Central memory CD8-positive, alpha-beta T cell (primary cell): ENCODE results near the gene MGAM2.

Experiments
- ATAC-seq: fragments of 150-1000 bp; cut with Tn5 transposase; replicated peaks from 2 replicates; pipeline ENCODE4 v1.10.0; 2022; ENCODE audit warnings: mild to moderate bottlenecking, moderate FRiP score, moderate number of reproducible peaks; ENCODE audit not compliant: poor library complexity, severe bottlenecking; ENCODE audit errors: extremely low read depth
- DNase-seq, 2 donors: peaks; one replicate each; pipeline ENCODE4 v3.0.0; 2021; ENCODE audit warnings: low spot score in 2 of 2
- H3K27ac Mint-ChIP-seq: one replicate; pipeline ENCODE4 v1.8.0; 2022; ENCODE audit warnings: low read depth, mild to moderate bottlenecking, moderate library complexity, mixed read lengths
- H3K27me3 Mint-ChIP-seq: one replicate; pipeline ENCODE4 v1.8.0; 2022; ENCODE audit warnings: mixed read lengths
- H3K36me3 Mint-ChIP-seq: one replicate; pipeline ENCODE4 v1.8.0; 2022; ENCODE audit warnings: mild to moderate bottlenecking, moderate library complexity, mixed read lengths; ENCODE audit not compliant: insufficient read depth
- H3K4me1 Mint-ChIP-seq: one replicate; pipeline ENCODE4 v1.8.0; 2022; ENCODE audit warnings: mixed read lengths
- H3K4me3 Mint-ChIP-seq: one replicate; pipeline ENCODE4 v1.8.0; 2022; ENCODE audit warnings: mild to moderate bottlenecking, moderate library complexity, mixed read lengths
- H3K9me3 Mint-ChIP-seq: one replicate; pipeline ENCODE4 v1.8.0; 2022; ENCODE audit warnings: mixed read lengths

The MGAM2 gene

DNA sequence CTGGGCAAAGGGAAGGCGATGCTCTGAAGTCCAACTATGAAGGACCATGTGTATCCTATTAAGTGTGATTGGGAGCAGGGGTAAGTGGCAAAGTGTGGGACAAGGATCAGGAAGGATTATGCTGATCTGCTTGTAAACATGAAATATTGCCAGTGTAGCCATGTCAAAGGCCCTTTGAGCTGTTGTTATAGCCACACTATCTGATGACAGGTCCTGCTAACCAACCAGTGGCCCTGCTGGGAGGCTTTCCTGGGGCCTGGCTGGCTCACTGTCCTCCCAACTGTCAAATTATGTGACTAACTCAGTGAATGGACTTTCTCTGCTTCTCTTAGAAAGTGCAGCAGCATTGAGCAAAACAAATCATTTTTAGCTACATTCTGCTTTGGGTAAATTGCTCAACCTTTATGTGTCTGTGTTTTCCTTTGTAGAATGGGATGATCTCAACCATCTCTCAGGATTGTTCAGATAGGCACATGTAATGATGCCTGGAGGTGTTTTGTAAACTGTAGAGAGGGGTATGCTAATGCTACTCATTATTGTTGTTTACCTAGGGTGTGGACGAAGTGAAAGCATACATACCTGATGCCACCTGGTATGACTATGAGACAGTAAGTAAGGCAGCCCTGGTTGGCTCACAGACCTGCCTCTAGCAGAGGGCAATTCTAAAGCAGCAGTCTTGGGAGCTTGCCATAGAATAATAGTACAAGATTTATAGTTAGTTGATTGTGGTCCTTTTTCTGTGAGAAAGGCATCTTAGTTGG, 47.4 kb downstream of the MGAM2 start:
- no peaks in the 10 kb centered on the region for H3K9me3 Mint-ChIP-seq
- H3K4me3 Mint-ChIP-seq = no peak overlapping the region
- H3K27ac Mint-ChIP-seq = no peak overlapping the region
- DNase-seq (no peak), ATAC-seq (no peak)
- H3K4me1 Mint-ChIP-seq = no peaks in the 10 kb centered on the region
- H3K27me3 Mint-ChIP-seq = peaks cover 8% of the 10 kb centered on the region
- peaks cover 5% of the 10 kb centered on the region for H3K36me3 Mint-ChIP-seq

DNA sequence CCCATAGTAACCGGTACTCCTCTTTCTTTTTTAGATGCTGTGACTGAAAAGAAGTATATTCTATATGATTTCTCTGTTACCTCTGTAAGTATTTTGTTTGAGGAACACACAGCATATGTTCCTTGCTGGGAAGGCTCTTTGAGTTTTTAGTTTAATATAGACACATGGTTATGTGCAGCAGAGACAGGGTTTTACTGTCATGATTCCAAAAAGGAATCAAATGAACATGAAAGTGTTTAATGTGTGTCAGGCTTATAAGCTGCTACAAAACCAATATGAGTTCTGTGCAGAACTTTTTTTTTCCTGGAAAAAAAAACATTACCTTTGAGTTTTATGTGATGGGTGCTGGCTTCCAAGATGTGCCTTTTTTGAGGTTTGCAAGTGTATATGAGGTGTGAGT, 50.4 kb downstream of the MGAM2 start:
- no peaks in the 10 kb centered on the region for H3K9me3 Mint-ChIP-seq
- DNase-seq (no peak), ATAC-seq (no peak)
- H3K36me3 Mint-ChIP-seq = peaks cover 3% of the 10 kb centered on the region
- H3K4me1 Mint-ChIP-seq = no peaks in the 10 kb centered on the region
- no peak overlapping the region for H3K27ac Mint-ChIP-seq
- H3K27me3 Mint-ChIP-seq = peaks cover 8% of the 10 kb centered on the region
- H3K4me3 Mint-ChIP-seq = no peak overlapping the region

DNA sequence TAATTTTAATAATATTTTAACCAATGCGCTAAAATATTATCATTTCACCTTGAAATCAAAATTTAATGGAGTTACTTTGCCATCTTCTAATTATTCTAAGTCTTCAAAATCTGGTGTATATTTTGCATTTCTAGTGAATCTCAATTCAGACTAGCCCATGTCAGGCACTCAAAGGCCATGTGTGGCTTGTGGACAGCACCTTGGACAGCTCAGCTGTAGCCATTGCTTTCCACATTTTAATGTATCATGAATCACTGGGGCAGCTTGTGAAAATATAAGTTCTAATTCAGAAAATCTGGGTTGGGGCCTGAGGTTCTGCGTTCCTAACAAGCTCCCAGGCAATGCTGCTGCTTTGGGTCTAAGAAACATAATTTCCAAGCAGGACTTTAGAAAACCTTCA, 57.2 kb downstream of the MGAM2 start:
- no peaks in the 10 kb centered on the region for H3K36me3 Mint-ChIP-seq
- DNase-seq = no peak
- no peaks in the 10 kb centered on the region for H3K27me3 Mint-ChIP-seq

DNA sequence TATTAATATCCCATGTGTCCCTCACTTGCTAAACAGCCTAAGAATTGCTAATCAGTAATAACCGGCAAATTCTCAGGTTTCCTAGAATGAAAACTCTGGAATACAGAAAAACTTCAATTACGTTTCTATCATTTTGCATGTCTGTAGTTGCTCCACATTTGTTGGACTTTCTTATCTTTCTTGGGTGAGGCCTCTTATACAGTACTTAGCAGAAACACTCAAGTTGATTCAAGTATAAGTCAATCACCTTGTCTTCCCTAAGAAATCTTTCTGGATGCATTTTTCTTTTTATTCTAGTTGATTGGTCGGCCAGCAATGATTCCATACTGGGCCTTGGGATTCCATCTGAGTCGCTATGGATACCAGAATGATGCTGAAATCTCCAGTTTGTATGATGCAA, 61.4 kb downstream of the MGAM2 start:
- Mint-ChIP-seq H3K9me3 (no peaks in the 10 kb centered on the region), H3K4me3 (no peak overlapping the region), H3K27me3 (no peaks in the 10 kb centered on the region), H3K36me3 (no peaks in the 10 kb centered on the region), H3K27ac (no peak overlapping the region), H3K4me1 (no peaks in the 10 kb centered on the region)
- DNase-seq = no peak
- no peak for ATAC-seq

More for the DNA sequence above, 57.2 kb downstream of the MGAM2 start:
- Mint-ChIP-seq H3K9me3 (no peaks in the 10 kb centered on the region), H3K4me3 (no peak overlapping the region), H3K27ac (no peak overlapping the region), H3K4me1 (no peaks in the 10 kb centered on the region)
- no peak for ATAC-seq

DNA sequence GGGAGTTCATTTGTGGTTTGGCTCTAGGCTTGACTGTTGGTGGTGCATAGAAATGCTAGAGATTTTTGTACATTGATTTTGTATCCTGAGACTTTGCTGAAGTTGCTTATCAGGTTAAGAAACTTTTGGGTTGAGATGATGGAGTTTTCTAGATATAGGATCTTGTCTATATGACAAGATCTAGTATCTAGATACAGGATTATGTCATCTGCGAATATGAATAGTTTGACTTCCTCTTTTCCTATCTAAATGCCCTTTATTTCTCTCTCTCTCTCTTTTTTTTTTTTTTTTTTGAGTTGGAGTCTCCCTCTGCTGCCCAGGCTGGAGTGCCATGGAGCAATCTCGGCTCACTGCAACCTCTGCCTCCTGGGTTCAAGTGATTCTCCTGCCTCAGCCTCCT, 62.9 kb downstream of the MGAM2 start:
- ATAC-seq (no peak), DNase-seq (no peak)
- no peak overlapping the region for H3K4me3 Mint-ChIP-seq
- no peaks in the 10 kb centered on the region for H3K4me1 Mint-ChIP-seq
- H3K27ac Mint-ChIP-seq = no peak overlapping the region
- no peaks in the 10 kb centered on the region for H3K27me3 Mint-ChIP-seq
- no peaks in the 10 kb centered on the region for H3K36me3 Mint-ChIP-seq
- no peaks in the 10 kb centered on the region for H3K9me3 Mint-ChIP-seq

DNA sequence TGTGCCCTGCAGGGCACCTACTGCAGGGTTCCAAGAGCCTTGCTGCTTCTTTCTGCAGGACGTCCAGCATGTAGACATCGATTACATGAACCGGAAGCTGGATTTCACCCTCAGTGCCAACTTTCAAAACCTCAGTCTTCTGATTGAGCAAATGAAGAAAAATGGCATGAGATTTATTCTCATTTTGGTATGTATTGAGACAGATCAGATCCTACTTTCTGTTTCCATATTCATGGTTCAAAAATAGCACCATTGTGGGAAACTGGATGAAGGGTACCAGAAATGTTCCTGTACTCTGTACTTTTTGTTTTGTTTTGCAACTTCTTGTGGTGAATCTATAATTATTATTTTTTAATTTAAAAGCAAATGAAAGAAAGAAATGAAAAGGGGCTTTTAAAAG, 64.1 kb downstream of the MGAM2 start:
- H3K27me3 Mint-ChIP-seq = peaks cover 11% of the 10 kb centered on the region
- no peaks in the 10 kb centered on the region for H3K36me3 Mint-ChIP-seq
- no peaks in the 10 kb centered on the region for H3K9me3 Mint-ChIP-seq
- DNase-seq = no peak
- no peak overlapping the region for H3K27ac Mint-ChIP-seq
- ATAC-seq = no peak
- H3K4me3 Mint-ChIP-seq = no peak overlapping the region
- H3K4me1 Mint-ChIP-seq = no peaks in the 10 kb centered on the region

DNA sequence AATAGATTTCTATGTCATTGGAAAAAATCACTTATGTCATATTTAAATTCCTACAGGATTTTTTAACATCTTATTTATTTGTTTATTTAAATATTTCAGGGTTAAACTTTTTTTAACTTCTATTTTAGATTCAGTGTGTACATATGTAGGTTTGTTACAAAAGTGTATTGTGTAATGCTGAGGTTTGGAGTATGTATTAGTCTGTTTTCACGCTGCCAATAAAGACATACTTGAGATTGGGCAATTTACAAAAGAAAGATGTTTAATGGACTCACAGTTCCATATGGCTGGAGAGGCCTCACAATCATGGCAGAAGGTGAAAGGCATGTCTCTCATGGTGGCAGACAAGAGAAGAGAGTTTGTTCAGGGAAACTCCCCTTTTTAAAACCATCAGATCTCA, 65.4 kb downstream of the MGAM2 start:
- DNase-seq (no peak), ATAC-seq (no peak)
- Mint-ChIP-seq H3K27ac (no peak overlapping the region), H3K4me1 (no peaks in the 10 kb centered on the region), H3K36me3 (no peaks in the 10 kb centered on the region), H3K4me3 (no peak overlapping the region), H3K27me3 (peaks cover 13% of the 10 kb centered on the region), H3K9me3 (no peaks in the 10 kb centered on the region)

DNA sequence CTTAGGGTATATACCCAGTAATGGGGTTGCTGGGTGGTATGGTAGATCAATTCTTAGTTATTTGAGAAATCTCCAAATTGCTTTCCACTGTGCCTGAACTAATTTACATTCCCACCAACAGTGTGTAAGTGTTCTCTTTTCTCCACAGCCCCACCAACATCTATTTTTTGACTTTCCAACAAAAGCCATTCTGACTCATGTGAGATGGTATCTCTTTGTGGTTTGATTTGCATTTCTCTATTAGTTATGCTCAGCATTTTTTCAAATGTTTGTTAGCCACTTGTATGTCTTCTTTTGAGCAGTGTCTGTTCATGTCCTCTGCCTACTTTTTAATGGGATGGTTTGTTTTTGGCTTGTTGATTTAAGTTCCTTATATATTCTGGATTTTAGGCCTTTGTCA, 66.4 kb downstream of the MGAM2 start:
- Mint-ChIP-seq H3K27me3 (peaks cover 23% of the 10 kb centered on the region), H3K9me3 (no peaks in the 10 kb centered on the region), H3K4me1 (no peaks in the 10 kb centered on the region), H3K27ac (no peak overlapping the region), H3K4me3 (no peak overlapping the region), H3K36me3 (no peaks in the 10 kb centered on the region)
- ATAC-seq = no peak
- DNase-seq = no peak

DNA sequence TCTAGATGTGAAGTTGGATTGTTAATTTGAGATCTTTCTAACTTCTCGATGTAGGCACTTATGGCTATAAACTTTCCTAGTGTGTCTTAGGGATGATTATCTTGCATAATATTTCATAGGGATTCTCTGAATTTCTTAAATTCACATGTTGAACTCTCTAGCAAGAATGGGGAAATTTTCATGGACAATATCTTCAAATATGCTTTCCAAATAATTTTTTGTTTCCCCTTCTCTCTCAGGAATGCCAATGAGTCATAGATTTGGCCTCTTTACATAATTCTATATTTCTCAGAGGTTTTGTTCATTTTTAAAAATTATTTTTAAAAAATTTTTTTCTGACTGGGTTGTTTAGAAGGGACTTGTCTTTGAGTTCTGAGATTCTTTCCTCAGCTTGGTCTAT, 68.9 kb downstream of the MGAM2 start:
- Mint-ChIP-seq H3K4me1 (no peaks in the 10 kb centered on the region), H3K27me3 (peaks cover 30% of the 10 kb centered on the region), H3K9me3 (no peaks in the 10 kb centered on the region), H3K36me3 (no peaks in the 10 kb centered on the region), H3K4me3 (no peak overlapping the region), H3K27ac (no peak overlapping the region)
- DNase-seq = no peak
- ATAC-seq = no peak

DNA sequence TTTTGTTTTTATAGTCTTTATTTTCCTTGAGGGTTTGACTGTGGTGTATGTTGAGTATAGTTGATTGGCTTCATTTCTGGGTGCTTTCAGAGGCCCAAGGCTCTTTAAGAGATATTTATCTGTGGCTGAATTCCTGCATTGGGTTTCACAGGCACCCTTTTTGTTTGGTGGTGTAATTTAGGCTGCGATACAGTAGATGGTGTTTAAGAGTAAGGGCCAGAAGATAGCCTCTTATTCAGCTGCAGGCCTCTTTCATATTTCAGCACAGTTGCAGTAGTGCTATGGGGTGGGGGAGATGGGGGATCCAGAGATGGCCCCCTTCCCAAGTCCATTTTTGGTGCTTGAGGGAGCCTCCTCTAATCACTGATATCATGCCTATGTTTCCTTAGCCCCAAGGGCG, 69.7 kb downstream of the MGAM2 start:
- Mint-ChIP-seq H3K27ac (no peak overlapping the region), H3K4me1 (no peaks in the 10 kb centered on the region), H3K36me3 (no peaks in the 10 kb centered on the region), H3K4me3 (no peak overlapping the region), H3K27me3 (peaks cover 38% of the 10 kb centered on the region), H3K9me3 (no peaks in the 10 kb centered on the region)
- DNase-seq = no peak
- no peak for ATAC-seq

DNA sequence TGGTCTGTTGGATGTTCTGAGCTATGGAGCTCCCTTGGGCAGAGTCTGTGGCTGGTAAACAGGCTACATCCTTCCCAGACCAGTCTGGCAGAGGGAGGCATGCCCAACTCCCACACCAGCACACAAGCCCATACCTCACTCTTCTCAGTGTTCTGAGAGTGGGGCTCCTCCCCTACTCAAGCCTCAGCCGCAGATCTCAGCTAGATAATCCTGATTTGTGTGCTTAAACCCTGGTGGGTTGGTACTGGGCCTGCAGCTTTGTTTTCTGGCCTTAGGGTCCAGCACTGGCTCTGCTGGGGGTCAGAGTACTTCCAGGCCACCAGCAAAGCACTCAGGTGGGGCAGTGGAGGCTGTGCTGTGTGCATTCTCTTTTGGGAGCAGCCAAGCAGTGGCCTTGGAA, 70.4 kb downstream of the MGAM2 start:
- Mint-ChIP-seq H3K4me1 (no peaks in the 10 kb centered on the region), H3K27ac (no peak overlapping the region)
- no peak for ATAC-seq

DNA sequence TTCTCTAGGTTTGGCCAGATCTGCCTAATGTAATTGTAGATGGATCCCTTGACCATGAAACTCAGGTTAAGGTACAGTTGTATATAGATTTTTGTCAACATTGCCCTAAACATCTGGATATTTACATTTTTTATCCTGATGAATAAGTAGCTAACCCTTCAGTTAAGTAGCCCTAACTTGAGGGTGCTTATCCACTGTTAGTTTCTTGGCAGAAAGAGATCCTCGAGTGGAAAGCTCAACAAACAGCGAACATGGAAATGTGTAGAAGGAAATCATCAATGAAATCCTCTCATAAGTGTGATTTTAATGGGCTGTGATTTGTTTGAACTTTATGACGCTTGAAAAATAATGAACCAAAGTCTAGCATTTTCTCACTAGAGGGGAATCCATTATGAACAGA, 73.6 kb downstream of the MGAM2 start:
- H3K36me3 Mint-ChIP-seq = no peaks in the 10 kb centered on the region
- no peak overlapping the region for H3K4me3 Mint-ChIP-seq
- ATAC-seq (no peak), DNase-seq (no peak)
- no peaks in the 10 kb centered on the region for H3K4me1 Mint-ChIP-seq
- H3K9me3 Mint-ChIP-seq = no peaks in the 10 kb centered on the region
- H3K27ac Mint-ChIP-seq = no peak overlapping the region
- H3K27me3 Mint-ChIP-seq = peaks cover 34% of the 10 kb centered on the region

More for the DNA sequence above, 70.4 kb downstream of the MGAM2 start:
- no peaks in the 10 kb centered on the region for H3K36me3 Mint-ChIP-seq
- peaks cover 40% of the 10 kb centered on the region for H3K27me3 Mint-ChIP-seq
- no peak for DNase-seq
- H3K4me3 Mint-ChIP-seq = no peak overlapping the region
- no peaks in the 10 kb centered on the region for H3K9me3 Mint-ChIP-seq

DNA sequence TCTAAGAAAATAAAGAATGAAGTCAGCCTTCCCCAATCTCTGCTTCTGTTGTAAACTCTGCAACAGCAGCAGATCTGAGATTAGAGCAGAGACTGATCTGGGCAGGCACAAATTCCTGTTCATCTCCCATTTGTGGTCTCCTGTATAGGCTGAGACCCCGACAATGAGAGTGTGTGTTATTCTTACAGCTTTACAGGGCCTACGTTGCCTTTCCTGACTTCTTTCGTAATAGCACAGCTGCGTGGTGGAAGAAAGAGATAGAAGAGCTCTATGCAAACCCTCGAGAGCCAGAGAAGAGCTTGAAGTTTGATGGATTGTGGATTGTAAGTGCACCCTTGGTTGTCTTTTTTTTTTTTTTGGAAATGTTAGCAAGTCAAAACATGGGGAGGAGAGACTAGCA, 74.3 kb downstream of the MGAM2 start:
- ATAC-seq (no peak), DNase-seq (no peak)
- Mint-ChIP-seq H3K27me3 (peaks cover 29% of the 10 kb centered on the region), H3K36me3 (no peaks in the 10 kb centered on the region), H3K27ac (no peak overlapping the region), H3K9me3 (no peaks in the 10 kb centered on the region), H3K4me3 (no peak overlapping the region), H3K4me1 (no peaks in the 10 kb centered on the region)
